NCI-H1092 treated with DMSO at 0.1 percent for 48 hours (cell line): ENCODE measurements around the gene DENND6B.
"Not testable (repeated sequence)": the region's sequence is repeated elsewhere in the genome, so short reads cannot be mapped to it uniquely, and the experiment has no call there.

Experiments
- DNase-seq: peaks from one replicate; lab custom pipeline; 2025; lab: John Stamatoyannopoulos, UW

Gene DENND6B

GRCh38 chr22:50339945-50340879 is 13.4 kb upstream of the DENND6B start:
- no peak for DNase-seq

GRCh38 chr22:50338860-50339462 is 12.1 kb upstream of the DENND6B start:
- no peak for DNase-seq

GRCh38 chr22:50338042-50338573 is 11.3 kb upstream of the DENND6B start:
- no peak for DNase-seq

- DNase-seq: no peak
These were observed 10.6 kb upstream of the DENND6B start for GRCh38 chr22:50337262-50338041.

GRCh38 chr22:50334433-50334832 is 7.6 kb upstream of the DENND6B start:
- not testable (repeated sequence) for DNase-seq

- no peak for DNase-seq
These were observed 2.4 kb upstream of the DENND6B start for GRCh38 chr22:50329236-50329635.

- DNase-seq: no peak
These were observed 853 bp upstream of the DENND6B start for GRCh38 chr22:50327711-50328019.

GRCh38 chr22:50326225-50326955 is 422 bp downstream of the DENND6B start:
- no peak for DNase-seq

GRCh38 chr22:50325444-50326224 is 1.2 kb downstream of the DENND6B start:
- no peak for DNase-seq

- no peak for DNase-seq
These were observed 2.9 kb downstream of the DENND6B start for GRCh38 chr22:50323900-50324299.

- not testable (repeated sequence) for DNase-seq
These were observed 4.3 kb downstream of the DENND6B start for GRCh38 chr22:50322382-50323104.

GRCh38 chr22:50320671-50321325 is 6.0 kb downstream of the DENND6B start:
- DNase-seq: no peak

- no peak for DNase-seq
These were observed 6.7 kb downstream of the DENND6B start for GRCh38 chr22:50320116-50320515.

- DNase-seq: no peak
These were observed 7.3 kb downstream of the DENND6B start for GRCh38 chr22:50319503-50319951.

GRCh38 chr22:50318698-50319411 is 8.0 kb downstream of the DENND6B start:
- no peak for DNase-seq

- DNase-seq: no peak
These were observed 8.5 kb downstream of the DENND6B start for GRCh38 chr22:50318356-50318697.

GRCh38 chr22:50317674-50318073 is 9.1 kb downstream of the DENND6B start:
- no peak for DNase-seq

GRCh38 chr22:50317178-50317577 is 9.6 kb downstream of the DENND6B start:
- no peak for DNase-seq
